A673 (cell line): Measurements from ENCODE around the gene TMEM183A. TPM values are rescaled to one million over a fixed set of nuclear protein-coding genes. Genes with fewer than 3 reads are reported as not detected.

Experiments used
- BruUV-seq: library from RNA; stranded (reverse); fragments of 400-500 nt; replicated peaks from 2 replicates; lab custom pipeline; 2021; lab: Mats Ljungman, UMichigan
- CTCF ChIA-PET: fragments of 300-600 bp; sonication (Branson Sonifier 250); formaldehyde crosslinking; loops from one replicate; lab custom pipeline; 2022; ENCODE audit warnings: antibody characterized with exemption; lab: Charles Lee
- POLR2A ChIA-PET: fragments of 300-600 bp; sonication (Branson Sonifier 250); formaldehyde crosslinking; loops from one replicate; lab custom pipeline; 2022; ENCODE audit warnings: antibody characterized with exemption; ENCODE audit not compliant: low non-redundant PET; lab: Charles Lee
- DNase-seq: peaks from one replicate; pipeline ENCODE4 v3.0.0-alpha.2; 2015; ENCODE audit warnings: low spot score
- H3K27ac ChIP-seq: fragments of 200-600 bp; sonication (generic); 2 replicates; pipeline ENCODE4 v1.5.1; 2016; ENCODE audit warnings: mixed run types, low read depth, mild to moderate bottlenecking, mixed read lengths, antibody characterized with exemption, low read length; ENCODE audit not compliant: poor library complexity, severe bottlenecking
- H3K27me3 ChIP-seq: fragments of 200-600 bp; sonication (generic); replicated peaks from 2 replicates; pipeline ENCODE4 v1.6.1; 2017; ENCODE audit warnings: mixed run types, low read depth, mild to moderate bottlenecking, mixed read lengths, antibody characterized with exemption, low read length; ENCODE audit not compliant: insufficient read depth, poor library complexity
- H3K36me3 ChIP-seq: fragments of 200-600 bp; sonication (generic); 2 replicates; pipeline ENCODE4 v1.6.1; 2016; ENCODE audit warnings: mixed run types, mild to moderate bottlenecking, mixed read lengths, antibody characterized with exemption, low read length; ENCODE audit not compliant: insufficient read depth, poor library complexity, severe bottlenecking
- H3K4me1 ChIP-seq: fragments of 200-600 bp; sonication (generic); 2 replicates; pipeline ENCODE4 v1.6.1; 2017; ENCODE audit warnings: mixed run types, mild to moderate bottlenecking, mixed read lengths, antibody characterized with exemption, low read length; ENCODE audit not compliant: insufficient read depth, poor library complexity, severe bottlenecking
- H3K4me3 ChIP-seq: fragments of 200-600 bp; sonication (generic); 2 replicates; pipeline ENCODE4 v1.5.1; 2016; ENCODE audit warnings: low read depth, mixed run types, mild to moderate bottlenecking, mixed read lengths, low read length; ENCODE audit not compliant: poor library complexity, severe bottlenecking
- H3K9me3 ChIP-seq: fragments of 200-600 bp; sonication (generic); 2 replicates; pipeline ENCODE4 v1.6.1; 2016; ENCODE audit warnings: mixed run types, low read depth, mild to moderate bottlenecking, mixed read lengths, antibody characterized with exemption, low read length; ENCODE audit not compliant: poor library complexity, severe bottlenecking
- EZH2 ChIP-seq: fragments of 200-600 bp; sonication (generic); IDR thresholded peaks from 2 replicates; pipeline ENCODE4 v1.6.1; 2017; ENCODE audit warnings: borderline replicate concordance, low read depth, mild to moderate bottlenecking, mixed read lengths, antibody characterized with exemption, low read length; ENCODE audit not compliant: poor library complexity, severe bottlenecking
- intact Hi-C: fragments of 100-400 bp; cut with micrococcal nuclease; formaldehyde crosslinking; loops from one replicate; pipeline ENCODE4 v1.10.0; 2022; ENCODE audit not compliant: unreplicated experiment
- total RNA-seq: library from RNA; stranded (reverse); gene quantifications from 2 replicates; pipeline ENCODE4 v1.2.3, GENCODE V29; 2021
- TF ChIP-seq, protein P1 (sequence below): fragments of 300-800, 200-600 bp; sonication (generic); conservative IDR thresholded peaks from 2 replicates; pipeline ENCODE4 v1.5.1; 2017; ENCODE audit warnings: low read depth, mild to moderate bottlenecking, antibody characterized with exemption, low read length, moderate library complexity, mixed read lengths

The TMEM183A gene
- total RNA-seq, 1 experiment from 2014 or later: 65.1 TPM

DNA sequence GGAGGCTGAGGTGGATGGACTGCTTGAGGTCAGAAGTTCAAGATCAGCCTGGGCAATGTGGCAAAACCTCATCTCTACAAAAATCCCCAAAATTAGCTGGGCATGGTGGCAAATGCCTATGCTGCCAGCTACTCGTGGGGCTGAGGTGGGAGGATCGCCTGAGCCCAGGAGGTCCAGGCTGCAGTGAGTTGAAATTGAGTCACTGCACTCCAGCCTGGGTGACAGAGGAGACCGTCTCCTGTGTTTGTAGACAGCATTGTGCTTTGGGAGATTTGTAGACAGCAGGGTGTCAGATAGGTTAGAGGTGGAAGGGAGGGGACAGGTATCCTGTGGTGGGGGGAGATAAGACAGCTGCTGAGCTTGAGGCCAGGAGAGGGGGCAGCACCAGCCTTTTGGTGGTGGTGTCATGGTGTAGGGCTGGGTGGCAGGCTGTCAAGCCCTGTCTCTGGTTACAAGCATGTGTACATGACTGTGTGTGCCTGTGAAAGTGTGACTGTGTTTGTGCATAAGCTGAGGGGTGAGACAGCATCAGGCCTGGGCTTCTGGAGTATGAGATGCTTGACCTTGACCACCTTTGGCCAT is 34.3 kb downstream of the TMEM183A start:
- TF ChIP-seq, protein P1, sequence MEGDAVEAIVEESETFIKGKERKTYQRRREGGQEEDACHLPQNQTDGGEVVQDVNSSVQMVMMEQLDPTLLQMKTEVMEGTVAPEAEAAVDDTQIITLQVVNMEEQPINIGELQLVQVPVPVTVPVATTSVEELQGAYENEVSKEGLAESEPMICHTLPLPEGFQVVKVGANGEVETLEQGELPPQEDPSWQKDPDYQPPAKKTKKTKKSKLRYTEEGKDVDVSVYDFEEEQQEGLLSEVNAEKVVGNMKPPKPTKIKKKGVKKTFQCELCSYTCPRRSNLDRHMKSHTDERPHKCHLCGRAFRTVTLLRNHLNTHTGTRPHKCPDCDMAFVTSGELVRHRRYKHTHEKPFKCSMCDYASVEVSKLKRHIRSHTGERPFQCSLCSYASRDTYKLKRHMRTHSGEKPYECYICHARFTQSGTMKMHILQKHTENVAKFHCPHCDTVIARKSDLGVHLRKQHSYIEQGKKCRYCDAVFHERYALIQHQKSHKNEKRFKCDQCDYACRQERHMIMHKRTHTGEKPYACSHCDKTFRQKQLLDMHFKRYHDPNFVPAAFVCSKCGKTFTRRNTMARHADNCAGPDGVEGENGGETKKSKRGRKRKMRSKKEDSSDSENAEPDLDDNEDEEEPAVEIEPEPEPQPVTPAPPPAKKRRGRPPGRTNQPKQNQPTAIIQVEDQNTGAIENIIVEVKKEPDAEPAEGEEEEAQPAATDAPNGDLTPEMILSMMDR: no peak
- no peak for TF ChIP-seq EZH2
- intact Hi-C loops: no loop called here
- Histone ChIP-seq H3K27me3 (no peaks in the 10 kb centered on the region), H3K4me1 (no peaks in the 10 kb centered on the region), H3K36me3 (no peaks in the 10 kb centered on the region), H3K4me3 (no peak overlapping the region), H3K27ac (no peak overlapping the region), H3K9me3 (no peaks in the 10 kb centered on the region)
- BruUV-seq: no TSS peak
- POLR2A ChIA-PET: no interaction called here
- no peak for DNase-seq
- CTCF ChIA-PET: interaction anchor here (1.7 to 3.5 kb wide), 3 partner anchors 18 to 228 kb away, joined by 6 to 65 read pairs (median 52); no protein-coding TSS in a partner anchor

DNA sequence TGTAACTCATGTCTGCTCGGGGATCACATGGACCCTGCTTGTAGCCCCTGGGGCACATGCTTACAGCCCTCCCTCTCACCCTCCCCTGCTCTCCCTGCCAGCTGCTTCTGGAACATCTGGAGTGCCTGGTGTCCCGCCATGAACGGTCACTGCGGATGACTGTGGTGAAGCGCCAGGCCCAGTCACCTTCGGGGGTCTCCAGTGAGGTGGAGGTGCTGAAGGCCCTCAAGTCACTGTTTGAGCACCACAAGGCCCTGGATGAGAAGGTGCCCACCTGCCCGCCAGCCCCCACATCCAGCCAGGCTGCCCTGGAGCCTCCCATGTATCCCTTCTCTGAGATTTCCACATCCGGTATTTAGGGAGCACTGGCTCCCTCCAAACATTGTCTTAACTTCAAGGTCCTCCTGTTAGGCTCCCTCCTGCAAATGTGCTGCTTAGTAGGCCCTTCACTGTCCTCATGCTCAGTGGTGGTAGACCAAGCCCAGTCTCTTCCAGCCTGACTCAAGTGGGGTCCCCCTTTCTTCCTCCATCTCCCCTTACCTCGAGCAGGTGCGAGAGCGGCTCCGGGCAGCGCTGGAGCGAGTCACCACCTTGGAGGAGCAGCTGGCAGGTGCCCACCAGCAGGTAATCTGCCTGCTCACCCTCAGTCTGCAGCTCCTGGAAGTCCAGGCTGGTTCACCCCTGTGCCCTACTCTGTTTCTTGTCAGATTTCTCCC is 36.8 kb downstream of the TMEM183A start:
- no peak overlapping the region for H3K4me3 ChIP-seq
- peaks cover 12% of the 10 kb centered on the region for H3K4me1 ChIP-seq
- no peaks in the 10 kb centered on the region for H3K27me3 ChIP-seq
- DNase-seq: no peak
- ChIA-PET CTCF (interaction anchor here (1.2 kb wide), 1 partner anchor 223 kb away, joined by 3 read pairs; no protein-coding TSS in a partner anchor), POLR2A (no interaction called here)
- no peaks in the 10 kb centered on the region for H3K36me3 ChIP-seq
- H3K9me3 ChIP-seq: no peaks in the 10 kb centered on the region
- TF ChIP-seq, protein P1: no peak
- H3K27ac ChIP-seq: no peak overlapping the region
- intact Hi-C loops: no loop called here
- no TSS peak for BruUV-seq

DNA sequence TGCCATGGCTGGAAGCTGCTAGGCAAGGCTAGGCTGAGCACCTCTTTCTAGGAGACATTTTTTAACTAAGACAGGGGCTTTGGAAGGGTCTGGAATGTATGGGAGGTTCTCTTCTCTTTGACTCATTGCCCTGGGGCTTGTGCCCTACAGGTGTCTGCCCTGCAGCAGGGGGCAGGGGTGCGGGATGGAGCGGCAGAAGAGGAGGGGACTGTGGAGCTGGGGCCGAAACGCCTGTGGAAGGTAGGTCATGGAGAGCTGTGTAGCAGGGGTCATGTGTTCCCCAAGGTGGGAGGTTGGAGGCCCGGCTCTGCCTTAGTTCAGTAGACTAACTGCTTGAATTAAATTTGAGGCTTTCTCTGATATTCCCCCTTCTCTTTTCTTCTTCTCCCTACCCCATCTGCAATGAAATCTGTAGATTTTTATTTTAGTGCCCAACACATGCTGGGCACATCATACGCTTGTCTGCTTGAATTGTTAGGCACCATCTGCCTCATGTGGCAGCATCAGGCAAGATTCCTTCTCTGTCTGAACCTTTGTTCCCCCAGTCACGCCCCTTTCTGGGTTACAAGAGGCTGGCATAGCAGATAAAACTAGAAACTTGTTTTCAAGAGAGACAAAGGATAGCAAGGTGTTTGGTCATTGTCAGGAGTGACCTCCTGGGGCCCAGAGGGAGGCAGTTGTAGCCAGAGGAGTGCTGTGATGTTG is 37.5 kb downstream of the TMEM183A start:
- no peak overlapping the region for H3K4me3 ChIP-seq
- H3K9me3 ChIP-seq: no peaks in the 10 kb centered on the region
- POLR2A ChIA-PET: no interaction called here
- H3K36me3 ChIP-seq: no peaks in the 10 kb centered on the region
- DNase-seq: no peak
- peaks cover 12% of the 10 kb centered on the region for H3K4me1 ChIP-seq
- no peak for TF ChIP-seq EZH2
- TF ChIP-seq, protein P1: no peak
- no peaks in the 10 kb centered on the region for H3K27me3 ChIP-seq
- BruUV-seq: no TSS peak
- intact Hi-C loops: no loop called here
- CTCF ChIA-PET: no interaction called here
- H3K27ac ChIP-seq: no peak overlapping the region
